WI38 (cell line): ENCODE results near the gene TST.

Source experiments
- H3K4me3 ChIP-seq: 2 replicates; pipeline ENCODE4 v1.5.1; 2011; ENCODE audit warnings: low read depth, mild to moderate bottlenecking, control low read depth, low read length
- CTCF ChIP-seq: IDR thresholded peaks from 2 replicates; pipeline ENCODE4 v1.5.1; 2012; ENCODE audit warnings: low read depth, mild to moderate bottlenecking, control low read depth, low read length

Gene TST

DNA sequence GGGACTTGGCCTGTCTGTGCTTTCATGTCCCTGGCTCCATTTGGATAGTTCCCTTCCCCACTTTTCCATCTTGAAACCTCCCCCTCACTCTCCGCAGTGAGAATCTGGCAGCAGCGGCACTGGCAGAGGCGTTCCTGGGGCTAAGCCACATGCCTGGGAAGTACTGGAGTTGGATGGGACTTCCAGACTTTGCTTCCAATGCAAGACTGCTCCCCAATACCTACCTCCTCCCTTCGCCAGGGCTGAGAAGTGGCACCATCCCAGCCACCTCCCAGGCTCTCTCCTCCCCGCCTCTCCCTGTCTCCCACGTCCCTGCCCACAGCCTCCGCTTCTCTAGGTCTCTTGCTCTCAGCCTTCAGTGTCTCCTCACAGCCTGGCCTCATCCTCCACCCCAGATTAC is 16.6 kb downstream of the TST start:
- TF ChIP-seq CTCF = no peak
- H3K4me3 ChIP-seq = no peak overlapping the region

GRCh38 chr22:37001826-37002225 is 17.4 kb downstream of the TST start:
- TF ChIP-seq CTCF = no peak
- no peak overlapping the region for H3K4me3 ChIP-seq

GRCh38 chr22:37000676-37001534 is 18.3 kb downstream of the TST start:
- TF ChIP-seq CTCF = no peak

DNA sequence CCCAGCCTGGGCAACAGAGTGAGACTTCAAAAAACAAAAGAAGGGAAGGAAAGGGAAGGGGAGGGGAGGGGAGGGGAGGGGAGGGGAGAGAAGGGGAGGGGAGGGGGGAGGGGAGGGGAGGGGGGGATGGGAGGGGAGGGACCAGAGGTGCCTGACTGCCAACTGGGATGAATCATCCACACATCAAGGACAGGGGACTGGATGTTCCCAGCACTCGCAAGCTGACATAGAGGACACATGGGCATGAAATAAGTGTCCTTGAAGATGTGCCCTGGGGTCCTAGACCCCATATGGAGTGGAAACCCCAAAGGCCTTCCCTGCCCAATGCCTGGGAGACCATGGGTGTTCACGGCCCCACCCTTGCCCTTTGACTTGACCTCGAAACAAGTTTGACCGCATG is 19.8 kb downstream of the TST start:
- TF ChIP-seq CTCF = no peak
- no peak overlapping the region for H3K4me3 ChIP-seq

More at GRCh38 chr22:37000676-37001534, 18.3 kb downstream of the TST start:
- no peak overlapping the region for H3K4me3 ChIP-seq

- TF ChIP-seq CTCF = no peak
- H3K4me3 ChIP-seq = no peak overlapping the region
Measured at GRCh38 chr22:36998620-36999351, 20.5 kb downstream of the TST start.

- TF ChIP-seq CTCF = no peak
- no peak overlapping the region for H3K4me3 ChIP-seq
Measured at GRCh38 chr22:36997746-36998145, 21.5 kb downstream of the TST start.

GRCh38 chr22:36991206-36991605 is 28.0 kb downstream of the TST start:
- TF ChIP-seq CTCF = no peak
- H3K4me3 ChIP-seq = no peak overlapping the region
